SK-N-SH treated with all-trans-retinoic acid at 6 μM for 48 hours (cell line): ENCODE measurements around the gene DDX31.

Source experiments
- ATAC-seq: fragments of 200-7000 bp; cut with Tn5 transposase; 3 replicates; pipeline ENCODE4 v1.9.1; 2020; ENCODE audit warnings: mild to moderate bottlenecking, moderate library complexity
- ARNTL ChIP-seq: fragments of 450-650 bp; formaldehyde crosslinking; IDR thresholded peaks from 2 replicates; pipeline ENCODE4 v1.5.0; 2020; ENCODE audit warnings: low read depth, mild to moderate bottlenecking, moderate library complexity, borderline replicate concordance
- BACH2 ChIP-seq: fragments of 250-450 bp; sonication (Bioruptor Pico); IDR thresholded peaks from 2 replicates; pipeline ENCODE4 v1.9.0; 2021; ENCODE audit warnings: mild to moderate bottlenecking, borderline replicate concordance
- CSDC2 ChIP-seq: fragments of 250-450 bp; sonication (Bioruptor Pico); IDR thresholded peaks from 2 replicates; pipeline ENCODE4 v1.5.0; 2020; ENCODE audit warnings: mild to moderate bottlenecking, moderate library complexity
- GLIS3 ChIP-seq: fragments of 250-450 bp; sonication (Bioruptor Pico); IDR thresholded peaks from 2 replicates; pipeline ENCODE4 v1.5.0; 2020; ENCODE audit warnings: mild to moderate bottlenecking, moderate library complexity
- ISL1 ChIP-seq: fragments of 250-450 bp; sonication (Bioruptor Pico); IDR thresholded peaks from 2 replicates; pipeline ENCODE4 v2.1.2; 2022; ENCODE audit warnings: mild to moderate bottlenecking, moderate library complexity
- OSR1 ChIP-seq: fragments of 250-450 bp; sonication (Bioruptor Pico); IDR thresholded peaks from 2 replicates; pipeline ENCODE4 v1.8.0; 2022; ENCODE audit warnings: moderate library complexity, mild to moderate bottlenecking, inconsistent platforms
- PPARA ChIP-seq: fragments of 250-450 bp; sonication (Bioruptor Pico); IDR thresholded peaks from 2 replicates; pipeline ENCODE4 v1.5.0; 2020; ENCODE audit warnings: mild to moderate bottlenecking, borderline replicate concordance
- RARB ChIP-seq: fragments of 250-450 bp; sonication (Bioruptor Pico); IDR thresholded peaks from 2 replicates; pipeline ENCODE4 v1.8.0; 2021; ENCODE audit warnings: mild to moderate bottlenecking, moderate library complexity
- TCF4 ChIP-seq: fragments of 250-450 bp; sonication (Bioruptor Pico); IDR thresholded peaks from 2 replicates; pipeline ENCODE4 v1.8.0; 2021; ENCODE audit warnings: mild to moderate bottlenecking, moderate library complexity, borderline replicate concordance
- ZC3H10 ChIP-seq: fragments of 250-450 bp; sonication (Bioruptor Pico); IDR thresholded peaks from 2 replicates; pipeline ENCODE4 v1.5.1; 2021; ENCODE audit warnings: mild to moderate bottlenecking, moderate library complexity
- ZFP30 ChIP-seq: fragments of 450-650 bp; formaldehyde crosslinking; IDR thresholded peaks from 2 replicates; pipeline ENCODE4 v1.5.0; 2022; ENCODE audit warnings: mild to moderate bottlenecking, moderate library complexity
- ZNF565 ChIP-seq: fragments of 450-650 bp; formaldehyde crosslinking; conservative IDR thresholded peaks from 2 replicates; pipeline ENCODE4 v1.5.0; 2020; ENCODE audit warnings: low read depth, mild to moderate bottlenecking, moderate library complexity
- ZNF70 ChIP-seq: fragments of 450-650 bp; formaldehyde crosslinking; IDR thresholded peaks from 2 replicates; pipeline ENCODE4 v1.5.0; 2020; ENCODE audit warnings: mild to moderate bottlenecking, moderate library complexity
- ZNF8 ChIP-seq: fragments of 450-650 bp; formaldehyde crosslinking; IDR thresholded peaks from 2 replicates; pipeline ENCODE4 v1.5.0; 2020; ENCODE audit warnings: mild to moderate bottlenecking, moderate library complexity
- TF ChIP-seq, protein P1 (sequence below): fragments of 250-450 bp; sonication (Bioruptor Pico); IDR thresholded peaks from 2 replicates; pipeline ENCODE4 v1.5.1; 2021; ENCODE audit warnings: mild to moderate bottlenecking, moderate library complexity
- TF ChIP-seq, protein P2 (sequence below): fragments of 250-450 bp; sonication (Bioruptor Pico); IDR thresholded peaks from 2 replicates; pipeline ENCODE4 v1.8.0; 2021; ENCODE audit warnings: low read depth, mild to moderate bottlenecking, moderate library complexity, borderline replicate concordance
- TF ChIP-seq, protein P3 (sequence below): fragments of 250-450 bp; sonication (Bioruptor Pico); IDR thresholded peaks from 2 replicates; pipeline ENCODE4 v1.5.1; 2020; ENCODE audit warnings: low read depth, mild to moderate bottlenecking, moderate library complexity
- TF ChIP-seq, protein P4 (sequence below): fragments of 250-450 bp; sonication (Bioruptor Pico); IDR thresholded peaks from 2 replicates; pipeline ENCODE4 v1.8.0; 2020; ENCODE audit warnings: mild to moderate bottlenecking, moderate library complexity, borderline replicate concordance
- TF ChIP-seq, protein P5 (sequence below): fragments of 250-450 bp; sonication (Bioruptor Pico); IDR thresholded peaks from 2 replicates; pipeline ENCODE4 v1.5.0; 2020; ENCODE audit warnings: mild to moderate bottlenecking, moderate library complexity

The DDX31 gene

DNA sequence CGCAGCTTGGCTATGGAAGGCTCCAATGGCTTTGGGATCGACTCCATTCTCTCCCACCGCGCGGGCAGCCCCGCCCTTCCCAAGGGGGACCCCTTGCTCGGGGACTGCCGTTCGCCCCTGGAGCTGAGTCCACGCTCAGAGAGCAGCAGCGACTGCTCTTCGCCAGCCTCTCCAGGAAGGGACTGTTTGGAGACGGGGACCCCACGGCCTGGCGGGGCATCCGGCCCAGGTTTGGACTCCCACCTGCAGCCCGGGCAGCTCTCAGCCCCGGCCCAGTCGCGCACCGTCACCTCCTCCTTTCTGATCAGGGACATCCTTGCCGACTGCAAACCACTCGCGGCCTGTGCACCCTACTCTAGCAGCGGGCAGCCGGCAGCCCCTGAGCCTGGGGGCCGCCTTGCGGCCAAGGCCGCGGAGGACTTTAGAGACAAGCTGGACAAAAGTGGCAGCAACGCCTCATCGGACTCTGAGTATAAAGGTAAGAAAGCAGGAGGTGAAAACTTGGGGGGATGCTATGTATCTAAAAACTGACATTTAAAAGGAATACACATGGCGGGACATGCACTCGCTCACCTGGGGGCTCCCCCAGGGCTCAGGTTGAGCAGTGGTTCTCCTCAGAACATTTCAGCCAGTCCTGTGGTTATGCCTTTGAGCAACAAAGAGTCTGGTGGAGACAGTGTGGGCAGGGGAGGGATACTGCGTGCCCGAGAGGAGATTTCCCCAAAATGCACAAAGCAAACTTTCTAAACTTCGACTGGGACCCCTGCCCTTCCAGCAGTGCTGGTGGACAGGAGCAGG, 86.8 kb downstream of the DDX31 start (continued):
- TF ChIP-seq, protein P1, sequence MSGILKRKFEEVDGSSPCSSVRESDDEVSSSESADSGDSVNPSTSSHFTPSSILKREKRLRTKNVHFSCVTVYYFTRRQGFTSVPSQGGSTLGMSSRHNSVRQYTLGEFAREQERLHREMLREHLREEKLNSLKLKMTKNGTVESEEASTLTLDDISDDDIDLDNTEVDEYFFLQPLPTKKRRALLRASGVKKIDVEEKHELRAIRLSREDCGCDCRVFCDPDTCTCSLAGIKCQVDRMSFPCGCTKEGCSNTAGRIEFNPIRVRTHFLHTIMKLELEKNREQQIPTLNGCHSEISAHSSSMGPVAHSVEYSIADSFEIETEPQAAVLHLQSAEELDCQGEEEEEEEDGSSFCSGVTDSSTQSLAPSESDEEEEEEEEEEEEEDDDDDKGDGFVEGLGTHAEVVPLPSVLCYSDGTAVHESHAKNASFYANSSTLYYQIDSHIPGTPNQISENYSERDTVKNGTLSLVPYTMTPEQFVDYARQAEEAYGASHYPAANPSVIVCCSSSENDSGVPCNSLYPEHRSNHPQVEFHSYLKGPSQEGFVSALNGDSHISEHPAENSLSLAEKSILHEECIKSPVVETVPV (CRISPR knock-in tag), result no peak
- TF ChIP-seq BACH2, result no peak

DNA sequence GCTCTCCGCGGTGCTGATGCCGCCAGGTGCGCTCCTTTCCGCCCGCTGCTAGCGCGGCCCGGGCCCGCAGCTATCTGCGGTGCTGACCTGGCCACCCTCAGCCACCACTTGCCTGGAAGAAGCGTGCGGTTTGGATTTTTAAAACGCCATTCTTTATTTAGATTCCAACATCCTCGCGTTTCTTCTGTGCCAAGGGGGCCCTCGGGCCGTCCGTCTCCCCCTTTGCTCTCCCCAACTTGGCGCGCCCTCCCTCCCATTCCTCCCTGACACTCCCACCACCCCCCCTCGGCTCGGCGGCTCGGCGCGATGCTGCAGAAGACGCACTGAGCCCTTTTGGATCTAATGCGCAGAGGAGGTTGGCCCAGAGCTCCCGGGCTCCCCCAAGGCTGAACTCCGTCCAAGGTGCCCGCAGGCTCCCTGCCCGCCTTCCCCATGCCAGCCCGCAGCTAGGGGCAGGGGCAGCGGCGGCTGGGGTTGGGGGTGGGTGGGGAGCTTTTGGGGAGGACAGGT, 87.5 kb downstream of the DDX31 start, which contains the start of gene BARHL1:
Gene BARHL1 (plus strand): TSS at position 331 of the 510 bp plus-strand sequence. CDS start 192 bp downstream, outside the sequence.
- TF ChIP-seq, protein P2, sequence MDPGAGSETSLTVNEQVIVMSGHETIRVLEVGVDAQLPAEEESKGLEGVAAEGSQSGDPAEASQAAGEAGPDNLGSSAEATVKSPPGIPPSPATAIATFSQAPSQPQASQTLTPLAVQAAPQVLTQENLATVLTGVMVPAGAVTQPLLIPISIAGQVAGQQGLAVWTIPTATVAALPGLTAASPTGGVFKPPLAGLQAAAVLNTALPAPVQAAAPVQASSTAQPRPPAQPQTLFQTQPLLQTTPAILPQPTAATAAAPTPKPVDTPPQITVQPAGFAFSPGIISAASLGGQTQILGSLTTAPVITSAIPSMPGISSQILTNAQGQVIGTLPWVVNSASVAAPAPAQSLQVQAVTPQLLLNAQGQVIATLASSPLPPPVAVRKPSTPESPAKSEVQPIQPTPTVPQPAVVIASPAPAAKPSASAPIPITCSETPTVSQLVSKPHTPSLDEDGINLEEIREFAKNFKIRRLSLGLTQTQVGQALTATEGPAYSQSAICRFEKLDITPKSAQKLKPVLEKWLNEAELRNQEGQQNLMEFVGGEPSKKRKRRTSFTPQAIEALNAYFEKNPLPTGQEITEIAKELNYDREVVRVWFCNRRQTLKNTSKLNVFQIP (CRISPR knock-in tag), result no peak
- TF ChIP-seq ZC3H10 (no peak), ZFP30 (CRISPR knock-in tag) (peak; percentile 38; the same call in 1 of the 2 replicates), ZNF70 (CRISPR knock-in tag) (no peak)
- TF ChIP-seq, all 23 proteins: peak for 1

DNA sequence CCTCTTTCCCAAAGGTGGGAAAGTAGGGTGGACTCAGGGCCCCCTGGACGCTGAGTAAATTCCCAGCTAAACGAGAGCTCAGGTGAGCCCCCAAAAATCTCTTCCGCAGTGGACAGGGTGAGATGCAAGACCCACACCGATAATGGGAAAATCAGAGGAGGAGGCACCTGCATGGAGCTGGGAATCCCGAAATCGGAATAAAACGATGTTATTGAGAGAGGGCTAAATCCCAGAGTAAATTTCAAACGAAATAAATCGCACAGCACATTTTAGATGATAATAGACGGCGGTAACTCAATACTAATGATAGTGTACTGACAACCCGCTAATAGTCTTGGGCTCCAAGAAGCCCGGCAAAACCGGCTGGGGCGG, 90.4 kb downstream of the DDX31 start:
- ATAC-seq, result no peak

More for the DNA sequence above, 87.5 kb downstream of the DDX31 start, which contains the start of gene BARHL1:
- no peak for ATAC-seq

DNA sequence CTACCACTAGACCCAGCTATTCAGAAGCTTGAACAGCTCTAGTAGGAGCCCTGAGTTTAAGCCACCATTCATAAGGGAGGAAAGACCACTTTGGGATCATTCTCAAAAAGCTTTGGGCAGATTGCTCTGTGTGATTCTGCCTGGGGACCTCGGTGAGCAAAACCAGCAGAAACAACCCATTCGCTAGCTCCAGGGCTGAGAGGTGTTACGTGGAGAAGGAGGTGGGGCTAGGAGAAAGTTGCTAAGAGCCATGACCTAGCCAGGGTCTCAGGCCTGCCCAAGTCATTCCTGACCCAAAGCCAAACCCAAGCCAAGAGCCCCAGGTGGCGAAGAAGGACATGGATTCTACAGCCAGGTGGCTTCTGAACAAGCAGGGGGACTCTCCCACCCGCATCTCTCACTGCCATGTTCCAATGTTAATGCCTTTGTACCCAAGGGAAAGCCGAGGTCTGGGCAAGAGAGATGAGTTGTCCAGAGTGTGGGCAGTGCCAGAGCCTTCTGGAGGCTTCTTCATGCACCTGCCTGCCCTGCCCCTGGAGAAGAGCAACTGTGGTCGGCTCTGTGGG, 91.3 kb downstream of the DDX31 start:
- TF ChIP-seq ISL1 (no peak), CSDC2 (CRISPR knock-in tag) (no peak), TCF4 (CRISPR knock-in tag) (no peak), ZNF565 (CRISPR knock-in tag) (no peak), GLIS3 (CRISPR knock-in tag) (no peak), ARNTL (CRISPR knock-in tag) (no peak), ZNF8 (CRISPR knock-in tag) (no peak), ZC3H10 (no peak), BACH2 (no peak), ZNF70 (CRISPR knock-in tag) (no peak), RARB (no peak), OSR1 (CRISPR knock-in tag) (no peak)
- TF ChIP-seq, protein P1 (CRISPR knock-in tag), result no peak
- TF ChIP-seq, protein P3, sequence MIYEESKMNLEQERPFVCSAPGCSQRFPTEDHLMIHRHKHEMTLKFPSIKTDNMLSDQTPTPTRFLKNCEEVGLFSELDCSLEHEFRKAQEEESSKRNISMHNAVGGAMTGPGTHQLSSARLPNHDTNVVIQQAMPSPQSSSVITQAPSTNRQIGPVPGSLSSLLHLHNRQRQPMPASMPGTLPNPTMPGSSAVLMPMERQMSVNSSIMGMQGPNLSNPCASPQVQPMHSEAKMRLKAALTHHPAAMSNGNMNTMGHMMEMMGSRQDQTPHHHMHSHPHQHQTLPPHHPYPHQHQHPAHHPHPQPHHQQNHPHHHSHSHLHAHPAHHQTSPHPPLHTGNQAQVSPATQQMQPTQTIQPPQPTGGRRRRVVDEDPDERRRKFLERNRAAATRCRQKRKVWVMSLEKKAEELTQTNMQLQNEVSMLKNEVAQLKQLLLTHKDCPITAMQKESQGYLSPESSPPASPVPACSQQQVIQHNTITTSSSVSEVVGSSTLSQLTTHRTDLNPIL, result no peak
- TF ChIP-seq, protein P4, sequence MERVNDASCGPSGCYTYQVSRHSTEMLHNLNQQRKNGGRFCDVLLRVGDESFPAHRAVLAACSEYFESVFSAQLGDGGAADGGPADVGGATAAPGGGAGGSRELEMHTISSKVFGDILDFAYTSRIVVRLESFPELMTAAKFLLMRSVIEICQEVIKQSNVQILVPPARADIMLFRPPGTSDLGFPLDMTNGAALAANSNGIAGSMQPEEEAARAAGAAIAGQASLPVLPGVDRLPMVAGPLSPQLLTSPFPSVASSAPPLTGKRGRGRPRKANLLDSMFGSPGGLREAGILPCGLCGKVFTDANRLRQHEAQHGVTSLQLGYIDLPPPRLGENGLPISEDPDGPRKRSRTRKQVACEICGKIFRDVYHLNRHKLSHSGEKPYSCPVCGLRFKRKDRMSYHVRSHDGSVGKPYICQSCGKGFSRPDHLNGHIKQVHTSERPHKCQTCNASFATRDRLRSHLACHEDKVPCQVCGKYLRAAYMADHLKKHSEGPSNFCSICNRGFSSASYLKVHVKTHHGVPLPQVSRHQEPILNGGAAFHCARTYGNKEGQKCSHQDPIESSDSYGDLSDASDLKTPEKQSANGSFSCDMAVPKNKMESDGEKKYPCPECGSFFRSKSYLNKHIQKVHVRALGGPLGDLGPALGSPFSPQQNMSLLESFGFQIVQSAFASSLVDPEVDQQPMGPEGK (CRISPR knock-in tag), result no peak
- TF ChIP-seq, protein P5, sequence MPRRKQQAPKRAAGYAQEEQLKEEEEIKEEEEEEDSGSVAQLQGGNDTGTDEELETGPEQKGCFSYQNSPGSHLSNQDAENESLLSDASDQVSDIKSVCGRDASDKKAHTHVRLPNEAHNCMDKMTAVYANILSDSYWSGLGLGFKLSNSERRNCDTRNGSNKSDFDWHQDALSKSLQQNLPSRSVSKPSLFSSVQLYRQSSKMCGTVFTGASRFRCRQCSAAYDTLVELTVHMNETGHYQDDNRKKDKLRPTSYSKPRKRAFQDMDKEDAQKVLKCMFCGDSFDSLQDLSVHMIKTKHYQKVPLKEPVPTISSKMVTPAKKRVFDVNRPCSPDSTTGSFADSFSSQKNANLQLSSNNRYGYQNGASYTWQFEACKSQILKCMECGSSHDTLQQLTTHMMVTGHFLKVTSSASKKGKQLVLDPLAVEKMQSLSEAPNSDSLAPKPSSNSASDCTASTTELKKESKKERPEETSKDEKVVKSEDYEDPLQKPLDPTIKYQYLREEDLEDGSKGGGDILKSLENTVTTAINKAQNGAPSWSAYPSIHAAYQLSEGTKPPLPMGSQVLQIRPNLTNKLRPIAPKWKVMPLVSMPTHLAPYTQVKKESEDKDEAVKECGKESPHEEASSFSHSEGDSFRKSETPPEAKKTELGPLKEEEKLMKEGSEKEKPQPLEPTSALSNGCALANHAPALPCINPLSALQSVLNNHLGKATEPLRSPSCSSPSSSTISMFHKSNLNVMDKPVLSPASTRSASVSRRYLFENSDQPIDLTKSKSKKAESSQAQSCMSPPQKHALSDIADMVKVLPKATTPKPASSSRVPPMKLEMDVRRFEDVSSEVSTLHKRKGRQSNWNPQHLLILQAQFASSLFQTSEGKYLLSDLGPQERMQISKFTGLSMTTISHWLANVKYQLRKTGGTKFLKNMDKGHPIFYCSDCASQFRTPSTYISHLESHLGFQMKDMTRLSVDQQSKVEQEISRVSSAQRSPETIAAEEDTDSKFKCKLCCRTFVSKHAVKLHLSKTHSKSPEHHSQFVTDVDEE (CRISPR knock-in tag), result no peak
- TF ChIP-seq, all 23 proteins: peak for 0
- no peak for ATAC-seq

More for the DNA sequence above, 90.4 kb downstream of the DDX31 start:
- TF ChIP-seq TCF4 (CRISPR knock-in tag) (no peak), PPARA (CRISPR knock-in tag) (no peak), RARB (no peak), ZNF70 (CRISPR knock-in tag) (no peak), OSR1 (CRISPR knock-in tag) (no peak)
- TF ChIP-seq, protein P1 (CRISPR knock-in tag), result no peak
